HG03432 (cell line): Measurements from ENCODE around the gene LMBR1.
A peak's percentile ranks its signal among the peaks of the same experiment; 100 is the strongest.
"Not testable (repeated sequence)": the region's sequence is repeated elsewhere in the genome, so short reads cannot be mapped to it uniquely, and the experiment has no call there.

Experiments
- ATAC-seq: cut with Tn5 transposase; IDR thresholded peaks from one replicate; pipeline ENCODE4 v1.9.1; 2021; ENCODE audit warnings: mild to moderate bottlenecking, moderate library complexity; ENCODE audit not compliant: unreplicated experiment

The LMBR1 gene

GRCh38 chr7:156906200-156906649, 13.2 kb upstream of the LMBR1 start:
- ATAC-seq = no peak

GRCh38 chr7:156903232-156903909, 10.4 kb upstream of the LMBR1 start:
- ATAC-seq = no peak

GRCh38 chr7:156900093-156900492, 7.1 kb upstream of the LMBR1 start:
- ATAC-seq = not testable (repeated sequence)

GRCh38 chr7:156898938-156899337, 6.0 kb upstream of the LMBR1 start:
- ATAC-seq = no peak

- no peak for ATAC-seq
These were observed 4.7 kb upstream of the LMBR1 start for GRCh38 chr7:156897673-156898072.

GRCh38 chr7:156896388-156897022, 3.5 kb upstream of the LMBR1 start:
- no peak for ATAC-seq

GRCh38 chr7:156895024-156895780, 2.2 kb upstream of the LMBR1 start:
- no peak for ATAC-seq

- peak; percentile 35 for ATAC-seq
These were observed 742 bp downstream of the LMBR1 start for GRCh38 chr7:156892081-156892800.

- ATAC-seq = no peak
These were observed 3.2 kb downstream of the LMBR1 start for GRCh38 chr7:156889746-156890145.

- ATAC-seq = no peak
These were observed 3.9 kb downstream of the LMBR1 start for GRCh38 chr7:156889089-156889488.

- ATAC-seq = no peak
These were observed 6.8 kb downstream of the LMBR1 start for GRCh38 chr7:156886020-156886795.

GRCh38 chr7:156881679-156882078, 11.3 kb downstream of the LMBR1 start:
- no peak for ATAC-seq

- ATAC-seq = no peak
These were observed 17.2 kb downstream of the LMBR1 start for GRCh38 chr7:156875766-156876165.

GRCh38 chr7:156868363-156868762, 24.6 kb downstream of the LMBR1 start:
- ATAC-seq = not testable (repeated sequence)

- ATAC-seq = no peak
These were observed 27.5 kb downstream of the LMBR1 start for GRCh38 chr7:156865493-156865892.

GRCh38 chr7:156862022-156862421, 31.0 kb downstream of the LMBR1 start:
- not testable (repeated sequence) for ATAC-seq

- no peak for ATAC-seq
These were observed 31.8 kb downstream of the LMBR1 start for GRCh38 chr7:156861212-156861611.

GRCh38 chr7:156860099-156860498, 32.9 kb downstream of the LMBR1 start:
- ATAC-seq = not testable (repeated sequence)

GRCh38 chr7:156858523-156858922, 34.5 kb downstream of the LMBR1 start:
- ATAC-seq = no peak

GRCh38 chr7:156857757-156858156, 35.2 kb downstream of the LMBR1 start:
- no peak for ATAC-seq
